Pancreas (tissue), 10 donors: Measurements from ENCODE around the gene PDGFC. TPM values are rescaled to one million over a fixed set of nuclear protein-coding genes. Genes with fewer than 3 reads are reported as not detected.

Source experiments
- ATAC-seq, 4 donors: fragments of 200-7000 bp; cut with Tn5 transposase; one replicate each; pipeline versions ENCODE4 v1.8.0 to v1.9.1; 2020; ENCODE audit warnings: mild to moderate bottlenecking in 4 of 4, moderate library complexity in 4 of 4
- DNase-seq, 6 donors: peaks; one replicate each; pipeline ENCODE4 v3.0.0-alpha.2; 2020
- FAIRE-seq: peaks from 2 replicates; lab custom pipeline; 2012; peaks lifted over from hg19 to GRCh38; lab: Jason Lieb, UNC
- H3K27ac ChIP-seq, 4 donors: fragments of 200-600 bp; sonication (generic); 1 replicate in 3 of 4; 2 replicates in 1 of 4; pipeline versions ENCODE4 v1.5.0 to v1.8.0; 2020
- H3K27me3 ChIP-seq, 4 donors: fragments of 200-600 bp; one replicate each; pipeline ENCODE4 v1.8.0; 2021
- H3K36me3 ChIP-seq, 3 donors: fragments of 200-600 bp; sonication (generic) in 1 of 3; one replicate each; pipeline versions ENCODE4 v1.5.0 to v1.8.0; 2020 to 2021
- H3K4me1 ChIP-seq, 3 donors: fragments of 200-600 bp; one replicate each; pipeline ENCODE4 v1.8.0; 2021
- H3K4me3 ChIP-seq, 4 donors: fragments of 200-600 bp; sonication (generic) in 2 of 4; one replicate each; pipeline versions ENCODE4 v1.5.0 to v1.8.0; 2020 to 2021
- H3K9me3 ChIP-seq, 4 donors: fragments of 200-600 bp; one replicate each; pipeline ENCODE4 v1.8.0; 2021
- CTCF ChIP-seq, 4 donors: fragments of 200-600 bp; sonication (generic) in 3 of 4; IDR thresholded peaks; one replicate each; pipeline versions ENCODE4 v1.5.0 to v1.8.0; 2021; ENCODE audit warnings: antibody characterized with exemption in 4 of 4
- WGBS, 2 donors: extraction: QIAGEN DNeasy Blood & Tissue Kit; methylation state at CpG; one replicate each; pipeline ENCODE4 v1.1.7; 2013; 5-methylcytosine and 5-hydroxymethylcytosine counted together
- intact Hi-C, 3 donors: fragments of 100-400 bp; cut with DNase I; formaldehyde crosslinking; loops; one replicate each; pipeline versions ENCODE4 v1.11.1 to v1.14.2; 2022
- polyA plus RNA-seq, 2 donors: library from polyadenylated mRNA; stranded (reverse); fragments of 200-250 nt; gene quantifications; one replicate each; pipeline ENCODE4 v1.2.3, GENCODE V29; 2013
- total RNA-seq, 6 donors: library from RNA; stranded (reverse); fragmentation: NEBNext Ultra II Directional in 4 of 6; extraction: Animal tissue kit (Norgen Biotek cat#: 25700) in 4 of 6; gene quantifications; one replicate each; pipeline versions ENCODE4 v1.2.1 to v1.2.4, GENCODE V29; 2021 to 2023
- donor health status: healthy with polysubstance abuse.
- donor health status: DM: no; HTN: no; CAD: no; lungs with moderate emphysema.
- donor health status: DM: no; HTN: no; CAD: no.
- donor health status: control.
- donor health status: control.
- donor health status: Bipolar disorder and iron deficiency.
- donor health status: DM: yes; HTN: yes; CAD: no.
- donor health status: DM: no; HTN: no; CAD: no.
- donor health status: DM: no; HTN: no; CAD: no.
- donor health status: DM: yes; HTN: yes; CAD: no.

The PDGFC gene
- total and polyA plus RNA-seq, 8 donors, result 4.3 to 32.9 (median 12.9) TPM

- no peaks in the 10 kb centered on the region for H3K27me3 ChIP-seq
- H3K9me3 ChIP-seq, result no peaks in the 10 kb centered on the region
- peak overlapping the region; percentile 61 to 77 (median 73) for H3K4me3 ChIP-seq
- TF ChIP-seq CTCF (IDR thresholded peaks at IDR 0.05), result no peak
- peak overlapping the region; percentile 77 to 98 (median 92) for H3K27ac ChIP-seq
- WGBS, 2 donors, result 6 to 7% methylated on average over 8 of the region's 8 CpGs
- no peaks in the 10 kb centered on the region for H3K36me3 ChIP-seq
- FAIRE-seq (no peak), DNase-seq (peak in 1 of 6 donors; percentile 31), ATAC-seq (peak; percentile 3 to 13 (median 8))
- intact Hi-C loops, result no loop called here
- peaks cover 3 to 28% (median 11%) of the 10 kb centered on the region in 3 donors for H3K4me1 ChIP-seq
Measured at GRCh38 chr4:156972379-156973015, 898 bp upstream of the PDGFC start.

- no peaks in the 10 kb centered on the region for H3K27me3 ChIP-seq
- no peak for FAIRE-seq
- H3K9me3 ChIP-seq, result no peaks in the 10 kb centered on the region
- peak overlapping the region; percentile 77 to 98 (median 92) for H3K27ac ChIP-seq
- DNase-seq, result peak; percentile 38 to 73 (median 56)
- no peak for TF ChIP-seq CTCF (IDR thresholded peaks at IDR 0.05)
- H3K4me1 ChIP-seq, result peaks cover 3 to 36% (median 6%) of the 10 kb centered on the region in 3 donors
- H3K4me3 ChIP-seq, result peak overlapping the region; percentile 61 to 77 (median 73)
- intact Hi-C loops, result no loop called here
- 0 to 1% methylated on average over 33 to 51 of the region's 51 CpGs for WGBS, 2 donors
- peak; percentile 26 to 36 (median 34) for ATAC-seq
- H3K36me3 ChIP-seq, result no peaks in the 10 kb centered on the region
Measured at GRCh38 chr4:156971165-156971675, 379 bp downstream of the PDGFC start.

GRCh38 chr4:156970501-156971164, 966 bp downstream of the PDGFC start:
- intact Hi-C loops, result no loop called here
- H3K4me1 ChIP-seq, result peaks cover 3 to 34% (median 6%) of the 10 kb centered on the region in 3 donors

GRCh38 chr4:156969911-156970310, 1.7 kb downstream of the PDGFC start:
- no peak for TF ChIP-seq CTCF (IDR thresholded peaks at IDR 0.05)
- FAIRE-seq (no peak), DNase-seq (no peak), ATAC-seq (no peak)
- H3K36me3 ChIP-seq, result no peaks in the 10 kb centered on the region
- intact Hi-C loops, result no loop called here
- H3K9me3 ChIP-seq, result no peaks in the 10 kb centered on the region
- WGBS, 2 donors, result 3 to 7% methylated on average over 2 of the region's 2 CpGs
- peak overlapping the region; percentile 61 to 77 (median 73) for H3K4me3 ChIP-seq
- H3K27ac ChIP-seq, result peak overlapping the region in 3 of 4 donors; percentile 88 to 98 (median 95)
- H3K27me3 ChIP-seq, result no peaks in the 10 kb centered on the region
- peaks cover 3 to 34% (median 6%) of the 10 kb centered on the region in 3 donors for H3K4me1 ChIP-seq

More at GRCh38 chr4:156970501-156971164, 966 bp downstream of the PDGFC start:
- DNase-seq (peak; percentile 55 to 81 (median 63)), FAIRE-seq (no peak), ATAC-seq (peak; percentile 45 to 68 (median 58))
- peak; percentile 11 to 31 (median 23) for TF ChIP-seq CTCF (IDR thresholded peaks at IDR 0.05)
- WGBS, 2 donors, result 0 to 1% methylated on average over 22 of the region's 22 CpGs
- Histone ChIP-seq H3K27me3 (no peaks in the 10 kb centered on the region), H3K27ac (peak overlapping the region; percentile 77 to 98 (median 92)), H3K9me3 (no peaks in the 10 kb centered on the region), H3K36me3 (no peaks in the 10 kb centered on the region), H3K4me3 (peak overlapping the region; percentile 61 to 77 (median 73))
